Measurements from ENCODE around the gene SYNE1. TPM values are rescaled to one million over a fixed set of nuclear protein-coding genes. Genes with fewer than 3 reads are reported as not detected.

The SYNE1 gene
- total and polyA plus RNA-seq, 7 donors, result 7.2 to 203 (median 86.4) TPM

DNA sequence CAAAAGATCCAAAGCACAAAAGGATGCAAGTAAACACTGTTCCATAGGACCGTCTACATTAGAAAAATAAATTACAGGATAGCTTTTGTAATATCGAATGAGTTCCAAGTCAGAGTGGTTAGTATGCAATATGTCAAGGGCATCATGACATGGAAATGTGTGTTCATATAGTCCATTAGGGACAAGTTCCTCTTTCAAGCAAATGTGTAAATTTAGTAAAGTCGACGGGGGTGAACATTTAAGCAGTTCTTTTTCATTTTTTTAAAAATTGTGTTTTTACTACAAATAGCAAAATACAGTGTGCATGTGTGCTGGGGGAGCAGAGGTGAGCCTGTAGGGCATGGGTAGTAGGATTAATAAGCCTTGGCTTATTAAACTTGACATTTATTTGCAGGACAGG is 470.7 kb downstream of the SYNE1 start:
- H3K4me1 ChIP-seq, result peaks cover 0 to 4% (median 2%) of the 10 kb centered on the region in 4 donors
- TF ChIP-seq POLR2AphosphoS5 (IDR thresholded peaks at IDR 0.05) (no peak), POLR2A (IDR thresholded peaks at IDR 0.05) (no peak), EP300 (IDR thresholded peaks at IDR 0.05) (no peak)
- TF ChIP-seq, protein P1, sequence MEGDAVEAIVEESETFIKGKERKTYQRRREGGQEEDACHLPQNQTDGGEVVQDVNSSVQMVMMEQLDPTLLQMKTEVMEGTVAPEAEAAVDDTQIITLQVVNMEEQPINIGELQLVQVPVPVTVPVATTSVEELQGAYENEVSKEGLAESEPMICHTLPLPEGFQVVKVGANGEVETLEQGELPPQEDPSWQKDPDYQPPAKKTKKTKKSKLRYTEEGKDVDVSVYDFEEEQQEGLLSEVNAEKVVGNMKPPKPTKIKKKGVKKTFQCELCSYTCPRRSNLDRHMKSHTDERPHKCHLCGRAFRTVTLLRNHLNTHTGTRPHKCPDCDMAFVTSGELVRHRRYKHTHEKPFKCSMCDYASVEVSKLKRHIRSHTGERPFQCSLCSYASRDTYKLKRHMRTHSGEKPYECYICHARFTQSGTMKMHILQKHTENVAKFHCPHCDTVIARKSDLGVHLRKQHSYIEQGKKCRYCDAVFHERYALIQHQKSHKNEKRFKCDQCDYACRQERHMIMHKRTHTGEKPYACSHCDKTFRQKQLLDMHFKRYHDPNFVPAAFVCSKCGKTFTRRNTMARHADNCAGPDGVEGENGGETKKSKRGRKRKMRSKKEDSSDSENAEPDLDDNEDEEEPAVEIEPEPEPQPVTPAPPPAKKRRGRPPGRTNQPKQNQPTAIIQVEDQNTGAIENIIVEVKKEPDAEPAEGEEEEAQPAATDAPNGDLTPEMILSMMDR (IDR thresholded peaks at IDR 0.05), result no peak
- H3K27ac ChIP-seq, result no peak overlapping the region
- intact Hi-C loops (cut with DNase I), result no loop called here
- DNase-seq, result no peak
- H3K4me3 ChIP-seq, result no peak overlapping the region
- peaks cover 0 to 67% (median 11%) of the 10 kb centered on the region in 4 donors for H3K36me3 ChIP-seq
- no peaks in the 10 kb centered on the region for H3K9me3 ChIP-seq
- no peaks in the 10 kb centered on the region for H3K27me3 ChIP-seq
- 68 to 81% methylated on average over 4 of the region's 4 CpGs for WGBS, 2 donors

DNA sequence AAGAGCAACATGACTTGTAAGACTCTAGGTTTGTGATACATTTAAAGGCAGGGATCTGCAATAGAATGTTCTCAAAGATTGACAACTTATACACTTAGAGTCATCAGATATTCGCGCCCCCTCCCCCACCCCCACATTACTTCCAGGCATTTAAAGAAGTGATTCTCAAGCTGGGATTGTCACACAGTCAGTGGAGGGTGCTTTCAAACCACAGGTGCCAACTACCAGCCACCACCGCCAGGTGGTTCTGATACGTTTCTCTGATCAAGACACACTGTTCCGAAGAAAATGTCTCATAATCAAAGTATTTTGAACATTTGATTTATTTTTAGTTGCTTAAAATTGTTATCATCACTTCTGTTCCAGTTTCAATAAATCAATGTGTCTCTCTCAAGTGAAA is 472.2 kb downstream of the SYNE1 start:
- 88 to 94% methylated on average over 5 of the region's 5 CpGs for WGBS, 2 donors
- peaks cover 0 to 4% (median 2%) of the 10 kb centered on the region in 4 donors for H3K4me1 ChIP-seq
- H3K27ac ChIP-seq, result no peak overlapping the region
- no peaks in the 10 kb centered on the region for H3K9me3 ChIP-seq
- H3K4me3 ChIP-seq, result no peak overlapping the region
- H3K27me3 ChIP-seq, result no peaks in the 10 kb centered on the region
- DNase-seq, result no peak
- no peak for TF ChIP-seq POLR2A (IDR thresholded peaks at IDR 0.05)
- TF ChIP-seq POLR2AphosphoS5 (IDR thresholded peaks at IDR 0.05), result no peak
- TF ChIP-seq EP300 (IDR thresholded peaks at IDR 0.05), result no peak
- TF ChIP-seq, protein P1 (IDR thresholded peaks at IDR 0.05), result no peak
- intact Hi-C loops (cut with DNase I), result no loop called here
- peaks cover 0 to 55% (median 11%) of the 10 kb centered on the region in 4 donors for H3K36me3 ChIP-seq

DNA sequence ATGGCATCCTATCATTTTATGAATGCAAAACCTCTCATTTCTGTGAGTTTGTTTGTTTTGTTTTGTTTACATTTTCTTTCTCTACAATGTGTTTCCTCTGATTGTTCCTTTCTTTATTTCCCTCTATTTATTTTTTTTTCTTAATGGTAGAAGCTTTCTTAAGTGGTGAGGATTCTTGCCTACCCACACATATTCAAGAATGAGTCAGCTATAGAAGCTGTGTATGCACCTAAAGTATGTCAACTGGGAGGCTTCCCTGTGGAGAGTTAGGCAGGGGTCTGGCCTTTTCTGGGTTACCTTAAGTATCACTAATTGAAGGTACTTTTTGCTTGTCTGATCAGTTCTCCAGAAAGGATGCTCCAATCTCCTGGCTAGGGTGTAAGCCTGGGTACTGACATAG is 475.7 kb downstream of the SYNE1 start:
- intact Hi-C loops (cut with DNase I), result no loop called here
- Histone ChIP-seq H3K27me3 (no peaks in the 10 kb centered on the region), H3K27ac (no peak overlapping the region), H3K4me3 (no peak overlapping the region), H3K36me3 (peaks cover 0 to 52% (median 11%) of the 10 kb centered on the region in 4 donors), H3K4me1 (no peaks in the 10 kb centered on the region), H3K9me3 (no peaks in the 10 kb centered on the region)
- TF ChIP-seq, protein P1 (IDR thresholded peaks at IDR 0.05), result no peak
- TF ChIP-seq EP300 (IDR thresholded peaks at IDR 0.05) (no peak), POLR2AphosphoS5 (IDR thresholded peaks at IDR 0.05) (no peak), POLR2A (IDR thresholded peaks at IDR 0.05) (no peak)
- DNase-seq, result no peak

DNA sequence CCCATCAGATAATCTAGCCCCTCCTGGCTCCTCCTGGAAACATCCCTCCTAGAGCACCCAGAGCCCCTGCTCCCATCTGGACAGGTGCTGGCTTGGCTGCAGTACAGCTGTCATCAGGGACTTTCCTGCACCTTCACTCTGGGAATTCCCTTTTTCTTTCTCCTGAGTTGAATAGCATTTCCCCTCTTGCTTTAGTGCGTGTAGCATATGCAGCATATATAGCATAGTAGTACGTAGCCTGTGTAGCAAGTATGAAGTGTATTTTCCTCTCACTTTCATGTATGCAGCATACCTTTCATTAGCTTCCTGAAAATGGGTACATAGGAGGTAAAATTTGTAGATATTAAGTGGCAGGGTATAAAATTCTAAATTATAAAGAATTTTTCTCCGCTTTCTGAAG is 476.8 kb downstream of the SYNE1 start:
- TF ChIP-seq, protein P1 (IDR thresholded peaks at IDR 0.05), result no peak
- no peak for TF ChIP-seq EP300 (IDR thresholded peaks at IDR 0.05)
- TF ChIP-seq POLR2AphosphoS5 (IDR thresholded peaks at IDR 0.05), result no peak
- TF ChIP-seq POLR2A (IDR thresholded peaks at IDR 0.05), result no peak
- Histone ChIP-seq H3K27ac (no peak overlapping the region), H3K36me3 (peaks cover 4 to 49% (median 8%) of the 10 kb centered on the region in 4 donors), H3K27me3 (no peaks in the 10 kb centered on the region), H3K4me3 (no peak overlapping the region), H3K4me1 (no peaks in the 10 kb centered on the region), H3K9me3 (no peaks in the 10 kb centered on the region)
- intact Hi-C loops (cut with DNase I), result no loop called here
- WGBS, 2 donors, result 51 to 67% methylated on average over 3 of the region's 3 CpGs
- no peak for DNase-seq

DNA sequence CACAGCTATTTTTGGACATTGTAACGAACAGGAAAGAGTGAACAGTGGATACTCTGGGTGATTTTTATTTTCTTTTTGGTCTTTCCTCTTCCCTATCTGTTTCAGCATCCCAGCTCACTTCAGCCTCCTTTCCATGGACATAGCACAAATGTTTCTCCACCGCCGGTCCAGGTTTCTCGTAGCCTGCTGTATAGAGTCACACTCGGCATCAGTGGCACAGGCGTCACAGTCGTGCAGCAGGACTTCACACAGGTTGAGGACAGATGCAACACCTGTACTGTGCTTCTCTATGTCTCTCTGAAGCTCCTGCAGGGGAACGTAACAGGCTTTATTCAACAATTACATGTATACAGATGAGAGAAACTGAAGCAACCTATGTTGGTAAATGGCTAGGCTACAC is 481.4 kb downstream of the SYNE1 start:
- 80 to 84% methylated on average over 8 of the region's 8 CpGs for WGBS, 2 donors
- no peak for DNase-seq
- TF ChIP-seq POLR2A (IDR thresholded peaks at IDR 0.05) (no peak), POLR2AphosphoS5 (IDR thresholded peaks at IDR 0.05) (no peak), EP300 (IDR thresholded peaks at IDR 0.05) (no peak)
- TF ChIP-seq, protein P1 (IDR thresholded peaks at IDR 0.05), result no peak
- Histone ChIP-seq H3K9me3 (no peaks in the 10 kb centered on the region), H3K36me3 (peaks cover 4 to 62% (median 15%) of the 10 kb centered on the region in 4 donors), H3K4me3 (no peak overlapping the region), H3K27me3 (no peaks in the 10 kb centered on the region), H3K4me1 (no peaks in the 10 kb centered on the region), H3K27ac (no peak overlapping the region)
- intact Hi-C loops (cut with DNase I), result no loop called here

All from sigmoid colon (tissue), 7 donors.